Testis (tissue), 3 donors: Measurements from ENCODE around the gene CYP2J2. TPM values are rescaled to one million over a fixed set of nuclear protein-coding genes. Genes with fewer than 3 reads are reported as not detected.

ENCODE experiments used
- DNase-seq: peaks from one replicate; pipeline ENCODE4 v3.0.0-alpha.2; 2019
- H3K27ac ChIP-seq, 2 donors: fragments of 200-600 bp; sonication (generic); one replicate each; pipeline ENCODE4 v1.5.1; 2019
- H3K27me3 ChIP-seq: fragments of 200-600 bp; sonication (generic); one replicate; pipeline ENCODE4 v1.5.1; 2019
- H3K36me3 ChIP-seq: fragments of 200-600 bp; sonication (generic); one replicate; pipeline ENCODE4 v1.5.1; 2017; ENCODE audit warnings: low read depth; ENCODE audit errors: missing control alignments
- H3K4me1 ChIP-seq: fragments of 200-600 bp; sonication (generic); one replicate; pipeline ENCODE4 v1.5.1; 2019
- H3K4me3 ChIP-seq, 2 donors: fragments of 200-600 bp; sonication (generic); one replicate each; pipeline ENCODE4 v1.5.1; 2017 to 2019
- H3K9me3 ChIP-seq: fragments of 200-600 bp; sonication (generic); one replicate; pipeline ENCODE4 v1.5.1; 2017
- CTCF ChIP-seq, 3 experiments: fragments of 450-650 bp in 2 of 3; fragments of 200-600 bp in 1 of 3; sonication (generic) in 1 of 3; IDR thresholded peaks; one replicate each; pipeline ENCODE4 v1.5.1; 2016 to 2019; ENCODE audit warnings: antibody characterized with exemption in 3 of 3, mild to moderate bottlenecking in 2 of 3, moderate library complexity in 1 of 3
- POLR2A ChIP-seq: fragments of 450-650 bp; IDR thresholded peaks from one replicate; pipeline ENCODE4 v1.6.1; 2017; ENCODE audit warnings: antibody characterized with exemption, mild to moderate bottlenecking, moderate library complexity
- WGBS, 2 donors: methylation state at CpG; one replicate each; pipeline ENCODE4 v1.1.5; 2018; 5-methylcytosine and 5-hydroxymethylcytosine counted together
- intact Hi-C: fragments of 100-400 bp; cut with DNase I; formaldehyde crosslinking; loops from one replicate; pipeline ENCODE4 v1.15.1; 2023; ENCODE audit warnings: low total_unique reads
- polyA plus RNA-seq: library from polyadenylated mRNA; stranded (reverse); fragments of 350-450 nt; fragmentation: Illumina TruSeq; extraction: RNeasy Lipid Tissue Mini Kit (QIAGEN cat#74804); gene quantifications from one replicate; pipeline ENCODE4 v1.2.3, GENCODE V29; 2014; ENCODE audit warnings: low read depth, low replicate concordance; ENCODE audit not compliant: insufficient read depth
- total RNA-seq, 2 donors: library from RNA; depleted of rRNA; stranded (reverse); fragments of >200 nt; gene quantifications; one replicate each; pipeline ENCODE4 v1.2.3, GENCODE V29; 2016

Gene CYP2J2
- total and polyA plus RNA-seq, 3 donors from 2014 or later = 2.7 to 8.1 (median 3.1) TPM

GRCh38 chr1:59877108-59877682 lies 49.4 kb downstream of the CYP2J2 start:
- no peak for TF ChIP-seq POLR2A
- TF ChIP-seq CTCF (IDR thresholded peaks at IDR 0.05) = no peak
- Histone ChIP-seq H3K36me3 (no peaks in the 10 kb centered on the region), H3K9me3 (no peaks in the 10 kb centered on the region), H3K4me3 (no peak overlapping the region), H3K4me1 (no peaks in the 10 kb centered on the region), H3K27ac (no peak overlapping the region), H3K27me3 (no peaks in the 10 kb centered on the region)
- 90 to 94% methylated on average over 2 of the region's 2 CpGs for WGBS, 2 donors
- no peak for DNase-seq
- intact Hi-C loops = no loop called here

DNA sequence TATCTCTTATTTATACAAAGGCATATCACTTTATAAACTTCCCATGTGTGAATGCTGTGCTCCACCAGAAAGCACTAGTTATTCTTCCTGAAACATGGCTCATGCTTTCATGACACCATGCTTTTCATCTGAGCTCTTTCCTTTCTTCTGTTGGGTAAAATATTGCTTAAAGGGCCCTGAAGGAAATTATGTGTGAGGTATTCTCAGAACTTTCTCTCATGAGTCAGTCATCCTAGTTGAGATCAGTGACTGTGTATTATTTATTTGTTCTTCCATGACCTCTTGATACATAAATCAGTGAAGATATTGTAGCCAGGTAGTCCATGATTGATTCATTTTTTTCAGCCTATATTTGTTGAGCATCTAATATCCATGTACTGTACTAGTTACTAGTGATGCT lies 54.8 kb downstream of the CYP2J2 start:
- Histone ChIP-seq H3K27ac (no peak overlapping the region), H3K9me3 (no peaks in the 10 kb centered on the region), H3K27me3 (no peaks in the 10 kb centered on the region), H3K4me3 (no peak overlapping the region), H3K36me3 (no peaks in the 10 kb centered on the region), H3K4me1 (no peaks in the 10 kb centered on the region)
- no peak for DNase-seq
- TF ChIP-seq CTCF (IDR thresholded peaks at IDR 0.05) (no peak), POLR2A (no peak)
- intact Hi-C loops = no loop called here

- TF ChIP-seq POLR2A = no peak
- no peak for TF ChIP-seq CTCF (IDR thresholded peaks at IDR 0.05)
- Histone ChIP-seq H3K4me1 (no peaks in the 10 kb centered on the region), H3K27ac (no peak overlapping the region), H3K36me3 (no peaks in the 10 kb centered on the region), H3K4me3 (no peak overlapping the region), H3K27me3 (no peaks in the 10 kb centered on the region), H3K9me3 (no peaks in the 10 kb centered on the region)
- 88% methylated on average over 2 of the region's 2 CpGs for WGBS, 2 donors
- DNase-seq = no peak
- intact Hi-C loops = no loop called here
Observed at GRCh38 chr1:59866462-59866861, 60.1 kb downstream of the CYP2J2 start.

- no peaks in the 10 kb centered on the region for H3K9me3 ChIP-seq
- H3K27me3 ChIP-seq = no peaks in the 10 kb centered on the region
- TF ChIP-seq POLR2A (no peak), CTCF (IDR thresholded peaks at IDR 0.05) (no peak)
- no peak for DNase-seq
- H3K27ac ChIP-seq = no peak overlapping the region
- H3K4me3 ChIP-seq = no peak overlapping the region
- intact Hi-C loops = no loop called here
- no peaks in the 10 kb centered on the region for H3K4me1 ChIP-seq
- WGBS, 2 donors = 79 to 80% methylated on average over 5 of the region's 5 CpGs
- H3K36me3 ChIP-seq = no peaks in the 10 kb centered on the region
Observed at GRCh38 chr1:59857679-59858354, 68.8 kb downstream of the CYP2J2 start.
